Neutrophil (primary cell): ENCODE measurements around the gene SHCBP1.

ENCODE experiments used
- H3K27ac ChIP-seq: fragments of 200-600 bp; sonication (generic); 2 replicates; pipeline ENCODE4 v1.5.1; 2016; ENCODE audit warnings: mild to moderate bottlenecking, moderate library complexity
- H3K27me3 ChIP-seq: fragments of 200-600 bp; sonication (generic); 2 replicates; pipeline ENCODE4 v1.6.0; 2016; ENCODE audit warnings: mild to moderate bottlenecking
- H3K36me3 ChIP-seq: fragments of 200-600 bp; sonication (generic); 2 replicates; pipeline ENCODE4 v1.5.1; 2017
- H3K4me1 ChIP-seq, 2 experiments: fragments of 200-600 bp in 1 of 2; sonication (generic) in 1 of 2; 1 replicate in 1 of 2; 2 replicates in 1 of 2; pipeline versions ENCODE4 v1.5.1 to v1.6.1; 2013 to 2016; ENCODE audit warnings: low read depth in 1 of 2, low read length in 1 of 2, mild to moderate bottlenecking in 1 of 2, moderate library complexity in 1 of 2; ENCODE audit not compliant: control insufficient read depth in 1 of 2, insufficient read depth in 1 of 2
- H3K4me3 ChIP-seq, 2 experiments: fragments of 200-600 bp in 1 of 2; sonication (generic) in 1 of 2; 1 replicate in 1 of 2; 2 replicates in 1 of 2; pipeline ENCODE4 v1.5.1; 2013 to 2016; ENCODE audit warnings: low read depth in 1 of 2, low read length in 1 of 2, mild to moderate bottlenecking in 1 of 2, moderate library complexity in 1 of 2
- H3K9me3 ChIP-seq: fragments of 200-600 bp; sonication (generic); 2 replicates; pipeline ENCODE4 v1.5.1; 2016
- TF ChIP-seq, protein P1 (sequence below): fragments of 200-600 bp; sonication (generic); IDR thresholded peaks from 2 replicates; pipeline ENCODE4 v1.5.1; 2016; ENCODE audit warnings: antibody characterized with exemption

Gene SHCBP1, protein sequence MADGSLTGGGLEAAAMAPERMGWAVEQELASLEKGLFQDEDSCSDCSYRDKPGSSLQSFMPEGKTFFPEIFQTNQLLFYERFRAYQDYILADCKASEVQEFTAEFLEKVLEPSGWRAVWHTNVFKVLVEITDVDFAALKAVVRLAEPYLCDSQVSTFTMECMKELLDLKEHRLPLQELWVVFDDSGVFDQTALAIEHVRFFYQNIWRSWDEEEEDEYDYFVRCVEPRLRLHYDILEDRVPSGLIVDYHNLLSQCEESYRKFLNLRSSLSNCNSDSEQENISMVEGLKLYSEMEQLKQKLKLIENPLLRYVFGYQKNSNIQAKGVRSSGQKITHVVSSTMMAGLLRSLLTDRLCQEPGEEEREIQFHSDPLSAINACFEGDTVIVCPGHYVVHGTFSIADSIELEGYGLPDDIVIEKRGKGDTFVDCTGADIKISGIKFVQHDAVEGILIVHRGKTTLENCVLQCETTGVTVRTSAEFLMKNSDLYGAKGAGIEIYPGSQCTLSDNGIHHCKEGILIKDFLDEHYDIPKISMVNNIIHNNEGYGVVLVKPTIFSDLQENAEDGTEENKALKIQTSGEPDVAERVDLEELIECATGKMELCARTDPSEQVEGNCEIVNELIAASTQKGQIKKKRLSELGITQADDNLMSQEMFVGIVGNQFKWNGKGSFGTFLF

DNA sequence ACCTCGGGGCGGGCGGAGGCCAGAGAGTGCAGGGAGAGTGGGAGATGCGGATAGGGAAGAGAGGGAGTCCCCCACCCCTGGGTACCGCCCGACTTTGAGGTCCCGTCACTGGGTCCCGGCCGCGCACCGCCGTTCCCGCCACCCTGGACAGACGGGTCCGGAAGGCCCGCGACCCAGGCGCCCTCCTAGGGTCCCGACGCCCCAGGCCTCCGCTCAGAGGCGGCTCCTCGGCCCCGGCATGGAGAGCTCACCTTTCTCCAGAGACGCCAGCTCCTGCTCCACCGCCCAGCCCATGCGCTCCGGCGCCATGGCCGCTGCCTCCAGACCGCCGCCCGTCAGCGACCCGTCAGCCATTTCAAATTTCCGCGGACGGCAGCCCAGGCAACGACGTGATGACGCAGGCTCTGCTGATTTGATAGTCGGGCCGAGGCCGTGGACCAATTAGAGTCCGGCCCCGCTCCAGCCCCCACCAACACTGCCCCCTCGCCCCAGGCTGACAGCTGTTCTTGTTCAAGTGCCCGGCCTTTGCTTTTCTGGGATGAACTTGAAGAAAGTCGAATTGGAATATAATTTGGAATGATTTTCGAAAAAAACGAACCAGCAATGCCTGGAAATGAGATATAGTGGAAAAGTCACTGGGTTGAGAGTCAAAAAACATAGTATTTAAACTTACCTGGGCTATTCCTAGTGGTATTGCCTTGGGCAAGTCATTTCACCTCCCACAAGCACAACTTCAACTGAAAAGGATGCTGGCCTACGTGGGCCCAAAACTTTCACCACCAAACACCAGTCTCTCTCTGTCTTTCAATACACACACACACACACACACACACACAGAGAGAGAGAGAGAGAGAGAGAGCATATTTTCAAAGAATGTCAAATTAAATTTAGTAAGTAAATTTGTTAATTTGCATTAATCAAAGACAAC, at the start of gene SHCBP1:
Gene SHCBP1, minus strand, starts transcription at position 374 of the 928 bp plus-strand sequence. Its CDS starts 20 bp downstream, at position 354.
- Histone ChIP-seq H3K4me1 (peaks cover 19 to 21% of the 10 kb centered on the region in 2 experiments), H3K4me3 (peak within 1 kb of the TSS; percentile 74 to 89), H3K27me3 (no peaks in the 10 kb centered on the region), H3K9me3 (no peaks in the 10 kb centered on the region), H3K27ac (peak within 1 kb of the TSS; percentile 64), H3K36me3 (peaks cover 10% of the 10 kb centered on the region)
- TF ChIP-seq, protein P1, sequence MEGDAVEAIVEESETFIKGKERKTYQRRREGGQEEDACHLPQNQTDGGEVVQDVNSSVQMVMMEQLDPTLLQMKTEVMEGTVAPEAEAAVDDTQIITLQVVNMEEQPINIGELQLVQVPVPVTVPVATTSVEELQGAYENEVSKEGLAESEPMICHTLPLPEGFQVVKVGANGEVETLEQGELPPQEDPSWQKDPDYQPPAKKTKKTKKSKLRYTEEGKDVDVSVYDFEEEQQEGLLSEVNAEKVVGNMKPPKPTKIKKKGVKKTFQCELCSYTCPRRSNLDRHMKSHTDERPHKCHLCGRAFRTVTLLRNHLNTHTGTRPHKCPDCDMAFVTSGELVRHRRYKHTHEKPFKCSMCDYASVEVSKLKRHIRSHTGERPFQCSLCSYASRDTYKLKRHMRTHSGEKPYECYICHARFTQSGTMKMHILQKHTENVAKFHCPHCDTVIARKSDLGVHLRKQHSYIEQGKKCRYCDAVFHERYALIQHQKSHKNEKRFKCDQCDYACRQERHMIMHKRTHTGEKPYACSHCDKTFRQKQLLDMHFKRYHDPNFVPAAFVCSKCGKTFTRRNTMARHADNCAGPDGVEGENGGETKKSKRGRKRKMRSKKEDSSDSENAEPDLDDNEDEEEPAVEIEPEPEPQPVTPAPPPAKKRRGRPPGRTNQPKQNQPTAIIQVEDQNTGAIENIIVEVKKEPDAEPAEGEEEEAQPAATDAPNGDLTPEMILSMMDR: peak; percentile 10

DNA sequence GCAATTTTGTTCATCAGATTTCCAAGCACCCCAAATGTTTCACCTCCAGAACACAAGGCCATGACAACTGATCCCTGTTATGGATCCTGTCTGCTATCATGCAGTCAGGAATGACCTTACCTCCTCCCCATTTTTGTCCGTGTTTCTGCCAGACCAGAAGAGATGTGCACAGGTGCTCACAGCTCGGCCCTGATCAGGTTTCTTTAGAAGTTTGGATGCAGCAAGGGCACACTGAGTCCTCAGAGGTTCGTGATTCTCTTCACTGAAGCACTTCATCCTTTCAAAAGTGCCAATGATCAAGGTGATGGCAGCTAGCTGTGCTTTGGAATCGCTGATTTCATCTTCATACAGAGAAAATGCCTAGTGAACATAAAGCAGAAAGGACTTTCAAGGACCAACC, 40.9 kb upstream of the SHCBP1 start:
- TF ChIP-seq, protein P1: no peak
- Histone ChIP-seq H3K4me3 (no peak overlapping the region), H3K27ac (peak overlapping the region; percentile 81), H3K9me3 (no peaks in the 10 kb centered on the region), H3K4me1 (peaks cover 46 to 57% of the 10 kb centered on the region in 2 experiments), H3K27me3 (no peaks in the 10 kb centered on the region), H3K36me3 (peaks cover 69% of the 10 kb centered on the region)

DNA sequence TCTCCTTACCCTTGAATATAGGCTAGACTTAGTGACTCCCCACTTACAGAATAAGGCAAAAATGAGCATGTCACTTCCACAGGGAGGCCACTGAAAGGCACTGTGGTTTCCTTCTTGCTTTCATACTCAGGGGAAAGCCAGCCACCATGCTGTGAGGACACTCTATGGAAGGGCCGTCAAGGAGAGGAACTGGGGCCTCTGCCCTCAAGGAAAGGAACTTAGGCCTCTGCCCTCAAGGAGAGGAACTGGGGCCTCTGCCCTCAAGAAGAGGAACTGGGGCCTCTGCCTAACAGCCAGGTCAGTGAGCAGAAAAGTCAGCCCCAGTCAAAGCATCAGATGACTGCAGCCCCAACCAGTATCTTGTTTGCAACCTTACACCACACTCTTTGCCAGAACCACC, 37.7 kb upstream of the SHCBP1 start:
- Histone ChIP-seq H3K27me3 (no peaks in the 10 kb centered on the region), H3K4me3 (peak overlapping the region in 1 of 2 experiments; percentile 15), H3K4me1 (peaks cover 51 to 61% of the 10 kb centered on the region in 2 experiments), H3K27ac (peak overlapping the region; percentile 81), H3K9me3 (no peaks in the 10 kb centered on the region), H3K36me3 (peaks cover 72% of the 10 kb centered on the region)
- TF ChIP-seq, protein P1: peak; percentile 17

DNA sequence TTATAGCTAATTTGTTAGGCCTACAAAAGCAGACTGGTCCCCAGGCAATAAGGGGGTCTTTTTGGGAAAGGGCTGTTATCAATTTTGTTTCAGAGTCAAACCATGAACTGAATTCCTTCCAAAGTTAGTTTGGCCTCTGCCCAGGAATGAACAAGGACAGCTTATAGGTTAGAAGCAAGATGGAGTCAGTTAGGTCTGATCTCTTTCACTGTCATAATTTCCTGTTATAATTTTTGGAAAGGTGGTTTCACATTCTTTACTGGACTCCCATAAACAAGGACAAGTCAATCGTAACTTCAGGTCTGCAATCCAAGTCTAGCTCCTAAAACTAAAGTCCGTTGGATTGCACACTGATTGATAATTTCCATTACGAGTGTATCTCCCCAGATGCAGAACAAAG, 30.1 kb upstream of the SHCBP1 start:
- Histone ChIP-seq H3K36me3 (peaks cover 39% of the 10 kb centered on the region), H3K4me3 (no peak overlapping the region), H3K27ac (no peak overlapping the region), H3K4me1 (peaks cover 11% of the 10 kb centered on the region in 2 experiments), H3K9me3 (no peaks in the 10 kb centered on the region), H3K27me3 (no peaks in the 10 kb centered on the region)
- TF ChIP-seq, protein P1: no peak

DNA sequence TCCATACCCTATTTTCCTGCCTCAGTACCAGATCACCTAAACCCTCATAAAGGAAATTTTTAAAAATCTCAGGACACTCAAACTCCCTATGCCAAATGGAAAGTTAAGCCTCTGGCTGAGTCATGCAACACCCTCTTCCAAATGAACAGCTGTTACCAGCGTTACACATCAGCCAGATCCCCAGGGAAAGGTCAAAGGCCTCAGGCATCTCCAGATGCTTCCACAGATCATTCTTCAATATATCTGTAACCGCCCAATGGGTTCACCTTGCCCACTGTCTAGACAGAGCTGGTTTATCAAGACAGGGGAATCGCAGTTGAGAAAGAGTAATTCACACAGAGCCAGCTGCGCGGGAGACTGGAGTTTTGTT, 29.1 kb upstream of the SHCBP1 start:
- Histone ChIP-seq H3K9me3 (no peaks in the 10 kb centered on the region), H3K27me3 (no peaks in the 10 kb centered on the region), H3K4me3 (no peak overlapping the region), H3K4me1 (peaks cover 8 to 11% of the 10 kb centered on the region in 2 experiments), H3K27ac (no peak overlapping the region), H3K36me3 (peaks cover 30% of the 10 kb centered on the region)
- TF ChIP-seq, protein P1: no peak
